Measurements from ENCODE around the gene PDE4DIP.
"Not testable (repeated sequence)": the region's sequence is repeated elsewhere in the genome, so short reads cannot be mapped to it uniquely, and the experiment has no call there.

The PDE4DIP gene

DNA sequence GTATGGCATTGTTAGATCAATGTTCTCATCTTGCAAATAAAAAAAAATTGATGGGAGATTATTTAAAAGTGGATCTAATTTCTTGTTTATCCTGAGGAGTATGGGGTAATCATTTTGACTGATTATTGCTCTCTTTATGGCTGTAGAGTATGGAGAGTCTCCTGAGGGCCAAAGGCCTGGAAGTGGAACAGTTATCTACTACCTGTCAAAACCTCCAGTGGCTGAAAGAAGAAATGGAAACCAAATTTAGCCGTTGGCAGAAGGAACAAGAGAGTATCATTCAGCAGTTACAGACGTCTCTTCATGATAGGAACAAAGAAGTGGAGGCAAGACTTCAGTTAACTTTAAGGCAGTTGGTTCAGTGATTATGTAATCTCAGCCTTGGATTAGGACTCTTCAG lies 123.4 kb downstream of the PDE4DIP start:
- DNase-seq (ENCODE audit: extremely low read depth in 1 of 2, low read depth in 1 of 2) = not testable (repeated sequence)

DNA sequence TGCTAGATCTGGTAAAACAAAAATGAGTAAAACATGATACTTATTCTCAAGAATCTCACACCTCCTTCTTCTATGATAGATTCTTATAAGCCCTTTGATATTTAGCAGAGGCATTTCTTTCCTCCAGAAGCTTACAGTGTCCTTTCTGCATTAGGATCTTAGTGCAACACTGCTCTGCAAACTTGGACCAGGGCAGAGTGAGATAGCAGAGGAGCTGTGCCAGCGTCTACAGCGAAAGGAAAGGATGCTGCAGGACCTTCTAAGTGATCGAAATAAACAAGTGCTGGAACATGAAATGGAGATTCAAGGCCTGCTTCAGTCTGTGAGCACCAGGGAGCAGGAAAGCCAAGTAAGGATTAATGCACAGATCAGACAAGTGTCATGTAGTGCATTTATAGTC lies 124.5 kb downstream of the PDE4DIP start:
- DNase-seq (ENCODE audit: extremely low read depth in 1 of 2, low read depth in 1 of 2) = not testable (repeated sequence)

DNA sequence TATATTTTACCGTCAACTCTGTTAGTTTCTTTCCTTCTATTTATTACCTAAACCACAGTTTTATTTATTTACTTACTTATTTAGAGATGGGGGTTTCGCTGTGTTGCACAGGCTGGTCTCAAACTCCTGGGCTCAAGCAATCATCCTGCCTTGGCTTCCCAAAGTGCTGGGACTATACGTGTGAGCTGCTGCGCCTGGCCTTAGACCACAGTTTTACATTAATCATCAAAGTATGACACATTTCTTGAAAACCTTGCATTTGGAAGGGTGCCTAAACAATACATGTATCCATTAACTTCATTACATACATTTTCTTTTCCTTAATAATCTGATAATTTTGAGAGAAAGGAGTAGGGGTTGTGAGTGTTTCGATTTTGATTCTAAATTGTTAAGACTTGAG lies 124.9 kb downstream of the PDE4DIP start:
- DNase-seq (ENCODE audit: extremely low read depth in 1 of 2, low read depth in 1 of 2) = not testable (repeated sequence)

DNA sequence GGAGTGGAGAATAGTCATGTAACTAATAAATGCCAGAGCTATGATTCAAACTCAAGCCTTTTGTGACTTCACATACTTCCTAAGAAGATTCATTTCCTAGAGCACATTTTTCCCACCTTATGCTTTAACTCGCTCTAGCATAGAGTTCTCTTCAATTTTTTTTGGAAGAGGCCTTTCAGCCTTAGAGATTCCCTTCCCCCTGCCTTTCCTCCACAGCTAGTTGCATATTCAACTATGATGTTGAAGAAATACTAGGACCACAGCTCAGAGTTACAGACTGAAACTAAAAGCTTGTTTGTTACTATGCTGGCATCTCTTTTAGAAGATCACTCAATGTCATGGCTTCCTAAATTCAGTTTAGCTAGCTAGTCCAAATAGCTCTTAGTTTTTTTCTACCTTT lies 131.2 kb downstream of the PDE4DIP start:
- not testable (repeated sequence) for DNase-seq (ENCODE audit: extremely low read depth in 1 of 2, low read depth in 1 of 2)

DNA sequence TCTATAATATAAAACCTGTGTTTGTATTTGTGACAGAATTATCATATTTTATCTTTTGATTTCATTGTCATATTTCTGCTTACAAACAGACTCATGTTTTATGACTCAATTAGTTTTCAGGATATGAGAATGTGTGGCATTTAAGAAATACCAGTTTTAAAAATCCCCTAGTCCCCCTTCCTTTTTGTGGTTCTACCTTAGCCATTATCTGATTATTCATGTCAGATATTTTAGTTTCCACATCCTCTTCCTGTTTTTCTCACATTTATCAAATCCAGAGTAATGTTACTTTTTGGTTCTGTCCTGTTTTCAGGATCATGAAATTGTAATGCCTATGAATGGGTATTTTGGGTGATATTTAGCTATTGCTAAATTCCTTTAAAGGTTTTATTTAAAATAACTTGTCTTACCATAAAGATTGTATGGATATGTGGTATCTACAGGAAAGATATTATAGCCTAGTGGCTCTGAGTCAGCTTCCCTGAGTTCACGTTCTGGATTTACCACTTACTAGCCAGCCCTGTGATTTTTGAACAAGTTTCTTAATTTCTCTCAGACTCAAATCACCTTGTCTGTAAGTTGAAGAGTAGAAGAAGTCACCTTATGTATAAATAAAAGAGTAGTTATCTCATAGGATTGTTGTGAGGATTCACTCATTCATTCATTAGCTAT lies 131.8 kb downstream of the PDE4DIP start:
- DNase-seq (ENCODE audit: extremely low read depth in 1 of 2, low read depth in 1 of 2) = not testable (repeated sequence)

DNA sequence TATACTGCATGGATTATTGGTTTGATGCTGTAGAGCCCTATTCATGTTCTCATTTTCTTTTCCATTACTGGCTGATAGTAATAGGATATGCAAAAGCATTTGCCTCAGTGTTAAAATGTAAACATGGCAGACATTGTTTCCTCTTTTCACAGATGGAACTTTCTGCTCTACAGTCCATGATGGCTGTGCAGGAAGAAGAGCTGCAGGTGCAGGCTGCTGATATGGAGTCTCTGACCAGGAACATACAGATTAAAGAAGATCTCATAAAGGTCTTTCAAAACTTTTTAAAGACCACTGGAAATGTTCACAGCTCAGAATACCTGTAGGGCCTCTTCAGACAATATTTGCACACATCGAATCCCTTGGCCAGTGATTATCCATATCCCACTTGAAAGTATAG lies 133.6 kb downstream of the PDE4DIP start:
- DNase-seq (ENCODE audit: extremely low read depth in 1 of 2, low read depth in 1 of 2) = not testable (repeated sequence)

DNA sequence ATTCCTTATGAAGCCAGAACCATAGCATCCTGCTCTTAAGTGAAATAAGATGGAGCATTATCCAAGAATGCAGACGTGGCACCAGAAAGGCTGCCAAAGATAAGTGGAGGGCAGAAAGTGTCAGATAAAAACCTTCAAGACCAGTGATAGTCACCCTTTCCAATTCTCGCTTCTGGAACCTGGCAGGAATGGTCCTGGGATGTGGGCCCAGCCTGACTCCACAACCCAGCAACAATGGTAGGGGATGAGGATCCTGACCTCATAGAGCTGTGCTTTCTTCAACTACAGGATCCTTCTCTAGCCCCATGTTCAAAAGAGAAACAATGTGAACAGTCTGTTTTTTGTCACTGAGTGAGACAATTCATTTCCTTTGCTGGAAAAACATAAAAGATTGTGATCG lies 145.2 kb downstream of the PDE4DIP start:
- DNase-seq (ENCODE audit: extremely low read depth in 1 of 2, low read depth in 1 of 2) = not testable (repeated sequence)

DNA sequence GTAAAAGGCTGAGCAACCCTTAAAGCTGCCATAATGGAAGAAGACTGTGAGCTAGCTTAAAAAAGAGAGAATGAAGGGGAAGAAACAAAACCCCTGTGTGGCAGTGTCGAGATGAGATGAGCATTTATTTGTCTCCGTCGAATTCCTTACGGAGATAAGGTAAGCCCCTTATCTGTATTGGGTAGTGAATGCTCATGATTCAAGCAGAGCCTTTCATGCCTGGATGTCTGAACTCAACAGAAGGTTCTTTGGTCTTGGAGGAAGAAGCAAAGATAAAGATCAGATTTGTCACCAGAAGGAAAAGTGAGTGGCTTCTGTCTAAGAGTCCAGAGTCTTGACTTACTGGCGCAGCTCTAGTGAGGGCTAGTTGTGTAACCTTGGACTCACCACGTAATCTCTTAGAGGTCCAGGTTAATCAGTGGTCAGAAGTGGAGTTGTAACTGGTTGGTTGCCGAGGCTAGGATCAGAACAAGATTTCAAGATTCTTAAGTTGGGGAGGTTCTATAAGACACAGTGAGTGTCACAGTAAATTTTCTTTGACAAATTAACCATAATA lies 146.1 kb downstream of the PDE4DIP start:
- not testable (repeated sequence) for DNase-seq (ENCODE audit: extremely low read depth in 1 of 2, low read depth in 1 of 2)

DNA sequence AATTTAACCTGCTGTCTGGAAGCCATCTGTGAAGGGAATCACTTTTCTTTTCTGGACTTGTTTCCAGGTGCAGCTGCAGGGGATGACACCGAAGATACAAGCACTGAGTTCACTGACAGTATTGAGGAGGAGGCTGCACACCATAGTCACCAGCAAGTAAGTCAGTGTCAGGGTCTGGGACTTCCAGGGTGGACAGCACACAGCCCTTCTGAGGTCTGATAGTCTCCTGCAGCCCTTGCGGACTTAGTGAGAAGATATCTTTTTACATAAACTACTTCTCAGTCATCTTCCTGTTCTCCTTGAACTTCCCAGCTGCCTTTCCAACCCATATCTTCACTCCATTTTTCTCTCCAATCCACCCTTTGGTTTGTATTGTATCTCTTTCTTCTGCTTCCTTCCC lies 147.6 kb downstream of the PDE4DIP start:
- DNase-seq (ENCODE audit: extremely low read depth in 1 of 2, low read depth in 1 of 2) = not testable (repeated sequence)

DNA sequence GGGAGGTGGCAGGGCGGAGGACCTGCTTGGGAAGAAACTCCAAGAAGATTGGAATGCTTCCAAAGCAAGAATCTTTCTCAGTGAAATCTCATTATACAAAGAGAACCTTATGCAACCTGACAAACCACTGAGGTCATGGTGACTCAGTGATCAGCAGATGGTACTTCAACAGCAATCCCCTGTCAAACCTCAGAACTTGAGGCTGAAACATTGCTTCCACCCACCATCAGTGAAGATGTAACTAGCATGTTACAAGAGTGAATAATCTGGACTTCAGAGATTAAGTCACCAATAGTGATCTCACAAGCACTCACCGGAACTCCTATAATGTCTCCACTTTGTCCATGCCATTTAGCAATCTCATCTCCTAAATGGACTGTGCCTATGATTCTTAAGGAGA lies 148.1 kb downstream of the PDE4DIP start:
- not testable (repeated sequence) for DNase-seq (ENCODE audit: extremely low read depth in 1 of 2, low read depth in 1 of 2)

DNA sequence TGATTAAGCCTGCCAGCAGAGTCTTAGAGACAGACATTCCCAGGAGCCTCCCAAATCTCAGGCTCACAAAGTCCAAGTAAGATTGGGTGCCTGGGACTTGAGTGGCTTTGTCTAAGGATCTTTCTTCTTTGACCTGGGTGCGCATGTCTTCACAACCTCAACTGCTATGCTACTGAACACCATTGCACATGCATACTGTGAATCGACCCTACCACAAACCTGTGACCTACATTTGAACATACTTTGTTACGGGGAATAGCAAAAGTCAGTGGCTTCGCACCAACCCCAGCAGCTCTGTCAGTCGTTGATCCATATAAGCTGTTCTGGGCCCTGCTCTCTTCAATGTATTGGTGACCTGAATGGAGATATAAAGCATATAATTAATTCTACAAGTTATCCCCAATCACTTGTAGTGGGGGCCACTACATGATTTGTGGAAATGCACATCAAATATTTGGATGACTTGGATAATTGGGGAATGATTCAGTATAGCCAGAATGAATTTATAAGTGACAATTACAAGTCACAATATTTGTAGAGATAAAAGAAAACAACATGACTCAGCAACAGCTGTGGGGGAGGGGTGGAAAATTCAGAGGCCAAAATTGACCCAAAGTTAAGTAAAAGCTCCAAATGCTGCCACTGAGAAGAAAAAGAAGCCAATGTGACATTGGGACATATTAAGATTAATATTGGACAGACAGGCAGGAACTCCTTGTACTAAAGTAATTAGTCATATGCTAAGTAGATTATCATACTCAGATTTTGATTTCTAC lies 152.4 kb downstream of the PDE4DIP start:
- DNase-seq (ENCODE audit: extremely low read depth in 1 of 2, low read depth in 1 of 2) = not testable (repeated sequence)

DNA sequence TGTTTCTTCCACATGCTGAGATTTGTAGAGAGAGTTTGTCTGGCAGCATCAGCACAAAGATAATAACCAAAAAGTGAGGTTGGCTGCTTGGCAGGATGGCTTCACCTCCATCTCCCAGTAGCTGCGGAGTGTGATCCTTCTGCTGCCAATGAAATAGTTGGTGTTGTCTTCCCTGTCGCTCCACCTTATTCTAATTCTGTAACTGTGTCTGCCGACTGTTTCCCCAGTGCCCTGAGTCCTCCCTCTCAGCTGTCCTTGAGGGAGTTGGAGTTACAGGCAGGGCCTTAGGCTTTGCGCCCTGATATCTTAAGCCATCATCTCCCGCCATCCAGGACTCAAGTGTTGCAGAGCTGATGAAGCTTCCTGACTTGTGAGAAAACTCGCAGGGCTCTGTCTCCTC lies 153.2 kb downstream of the PDE4DIP start:
- DNase-seq (ENCODE audit: extremely low read depth in 1 of 2, low read depth in 1 of 2) = not testable (repeated sequence)

DNA sequence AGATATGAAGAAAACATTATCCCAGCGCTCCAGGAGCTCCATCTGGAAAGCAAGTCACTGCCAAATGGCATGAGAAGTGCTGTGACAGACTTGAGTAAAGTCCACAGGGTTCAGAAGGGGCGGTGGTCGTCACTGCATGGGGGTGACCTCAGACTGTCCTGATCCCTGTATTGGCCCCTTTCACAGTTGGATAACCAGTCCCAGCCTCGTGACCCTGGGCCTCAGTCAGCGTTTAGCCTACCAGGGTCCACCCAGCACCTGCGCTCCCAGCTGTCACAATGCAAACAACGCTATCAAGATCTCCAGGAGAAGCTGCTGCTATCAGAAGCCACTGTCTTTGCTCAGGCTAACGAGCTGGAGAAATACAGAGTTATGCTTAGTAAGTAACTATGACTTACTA lies 158.4 kb downstream of the PDE4DIP start:
- DNase-seq (ENCODE audit: extremely low read depth in 1 of 2, low read depth in 1 of 2) = not testable (repeated sequence)

DNA sequence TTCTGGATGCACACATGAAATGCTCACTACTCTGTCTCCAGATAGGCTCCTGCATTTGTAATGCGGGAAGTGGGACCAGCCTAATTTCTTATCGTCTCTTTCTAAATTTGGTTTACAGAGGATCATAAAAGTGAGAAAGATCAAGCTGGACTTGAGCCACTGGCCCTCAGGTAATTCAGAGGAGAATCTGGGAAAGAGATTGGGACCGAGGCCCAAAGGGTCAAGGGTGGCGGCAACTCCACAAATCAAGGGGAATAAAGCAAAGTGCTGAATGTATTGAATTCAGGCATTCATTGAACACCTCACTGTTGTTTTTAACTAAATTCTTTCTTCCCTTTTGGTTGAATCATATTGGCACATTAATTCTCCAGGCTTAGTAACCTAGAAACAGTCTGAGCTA lies 164.1 kb downstream of the PDE4DIP start:
- not testable (repeated sequence) for DNase-seq (ENCODE audit: extremely low read depth in 1 of 2, low read depth in 1 of 2)

DNA sequence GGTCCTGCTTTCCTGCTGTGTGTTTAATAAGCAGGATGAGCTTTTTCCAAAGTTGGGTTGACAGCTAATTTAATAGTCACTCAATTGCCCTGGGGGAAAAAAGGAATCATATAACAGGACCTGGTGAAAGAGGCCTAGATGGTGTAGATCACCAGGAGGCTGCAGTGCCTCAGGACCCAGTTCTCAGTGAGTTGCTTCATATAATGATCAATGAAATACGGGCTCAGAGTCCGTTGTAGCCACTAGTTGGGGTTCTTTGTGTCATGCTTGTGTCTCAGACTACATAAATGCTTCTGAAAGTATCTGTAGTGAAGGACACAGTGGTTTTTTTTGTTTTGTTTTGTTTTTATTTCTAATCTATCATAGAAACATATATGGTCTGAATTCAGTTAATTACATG lies 164.5 kb downstream of the PDE4DIP start:
- not testable (repeated sequence) for DNase-seq (ENCODE audit: extremely low read depth in 1 of 2, low read depth in 1 of 2)

DNA sequence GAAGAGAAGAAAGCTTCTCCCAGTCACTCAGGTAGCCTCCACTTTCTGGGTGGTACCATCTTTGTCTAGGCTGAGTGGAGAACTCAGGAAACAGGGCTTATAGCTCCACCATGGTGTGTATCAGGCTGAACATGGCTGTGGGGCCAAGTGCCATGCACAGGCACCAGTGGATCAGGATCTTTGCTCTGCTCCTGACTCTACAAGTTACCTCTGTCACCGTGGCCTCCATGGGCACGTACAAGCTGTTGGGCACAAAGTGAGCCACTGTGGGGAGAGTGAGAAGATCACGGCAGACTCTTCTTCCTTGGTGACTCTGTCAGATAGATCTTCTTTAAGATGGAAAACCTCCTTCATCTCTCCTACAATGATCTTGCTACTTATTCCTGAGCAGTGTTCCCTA lies 165.5 kb downstream of the PDE4DIP start:
- not testable (repeated sequence) for DNase-seq (ENCODE audit: extremely low read depth in 1 of 2, low read depth in 1 of 2)

DNA sequence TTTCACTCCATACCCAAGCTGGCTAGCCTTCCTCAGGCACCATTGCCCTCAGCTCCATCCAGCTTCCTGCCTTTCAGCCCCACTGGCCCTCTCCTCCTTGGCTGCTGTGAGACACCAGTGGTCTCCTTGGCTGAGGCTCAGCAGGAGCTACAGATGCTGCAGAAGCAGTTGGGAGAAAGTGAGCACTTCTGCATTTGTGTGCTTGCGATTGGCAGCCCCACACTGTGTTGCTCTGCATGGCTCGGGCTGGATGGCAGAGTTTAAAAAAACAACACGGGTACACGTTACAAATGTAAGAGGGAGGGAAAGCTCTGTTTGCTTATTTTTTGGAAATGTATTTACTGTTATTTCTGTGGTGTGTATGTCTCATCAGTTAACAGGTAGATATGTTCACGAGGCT lies 168.4 kb downstream of the PDE4DIP start:
- not testable (repeated sequence) for DNase-seq (ENCODE audit: extremely low read depth in 1 of 2, low read depth in 1 of 2)

DNA sequence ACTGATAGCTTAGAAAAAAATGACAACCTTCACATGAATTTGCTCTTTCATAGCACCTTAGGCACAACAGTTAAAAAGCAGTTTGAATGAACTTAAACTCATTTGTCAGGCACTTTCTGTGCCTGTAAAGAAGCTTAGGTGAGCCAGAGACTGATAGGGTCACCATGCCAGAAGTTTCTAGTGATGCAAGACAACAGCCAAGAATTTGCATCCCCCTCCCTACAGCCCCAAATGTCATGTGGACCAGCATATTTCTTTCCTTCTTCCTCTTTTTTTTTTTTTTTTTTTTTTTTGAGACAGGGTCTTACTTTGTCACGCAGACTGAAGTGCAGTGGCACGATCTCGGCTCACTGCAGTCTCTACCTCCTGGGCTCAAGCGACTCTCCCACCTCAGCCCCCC lies 169.3 kb downstream of the PDE4DIP start:
- DNase-seq (ENCODE audit: extremely low read depth in 1 of 2, low read depth in 1 of 2) = not testable (repeated sequence)

DNA sequence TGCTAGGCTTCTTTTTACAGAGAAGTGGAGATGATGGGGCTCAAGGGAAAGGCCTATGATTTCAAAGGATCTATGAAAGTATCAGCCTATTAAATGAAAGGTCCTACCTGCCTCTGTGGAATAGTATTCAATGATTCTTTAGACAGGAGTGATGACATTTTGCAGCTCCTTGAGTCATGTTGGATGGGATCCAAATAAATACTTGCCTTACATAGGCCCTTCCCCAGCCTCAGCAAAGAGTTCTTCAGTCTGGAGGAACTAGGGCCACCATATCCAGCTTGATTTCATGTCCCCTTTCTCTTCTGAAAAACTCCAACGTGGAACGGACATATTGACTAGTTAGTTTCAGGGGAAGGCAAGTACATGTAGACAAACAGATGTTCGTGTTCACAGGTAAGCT lies 171.3 kb downstream of the PDE4DIP start:
- DNase-seq (ENCODE audit: extremely low read depth in 1 of 2, low read depth in 1 of 2) = not testable (repeated sequence)

DNA sequence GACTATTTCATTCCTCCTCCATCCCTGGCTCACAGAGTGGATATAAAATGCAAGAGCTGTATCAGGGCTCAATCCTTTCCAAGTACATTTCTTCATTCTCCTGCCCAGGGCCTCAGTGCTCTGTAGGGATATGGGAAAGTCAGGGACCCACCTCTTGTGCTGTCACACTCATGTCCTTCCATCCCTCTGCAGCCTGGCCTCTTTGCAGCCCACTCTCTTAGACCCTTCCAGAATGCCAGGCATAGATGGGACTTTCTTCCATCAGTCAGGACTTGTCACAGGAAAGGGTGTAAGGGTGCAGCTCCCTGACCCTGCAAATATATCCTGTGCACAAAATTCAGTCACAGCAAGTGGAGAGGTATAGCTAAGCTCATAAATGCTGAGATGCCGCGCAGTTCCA lies 172.4 kb downstream of the PDE4DIP start:
- DNase-seq (ENCODE audit: extremely low read depth in 1 of 2, low read depth in 1 of 2) = not testable (repeated sequence)

DNA sequence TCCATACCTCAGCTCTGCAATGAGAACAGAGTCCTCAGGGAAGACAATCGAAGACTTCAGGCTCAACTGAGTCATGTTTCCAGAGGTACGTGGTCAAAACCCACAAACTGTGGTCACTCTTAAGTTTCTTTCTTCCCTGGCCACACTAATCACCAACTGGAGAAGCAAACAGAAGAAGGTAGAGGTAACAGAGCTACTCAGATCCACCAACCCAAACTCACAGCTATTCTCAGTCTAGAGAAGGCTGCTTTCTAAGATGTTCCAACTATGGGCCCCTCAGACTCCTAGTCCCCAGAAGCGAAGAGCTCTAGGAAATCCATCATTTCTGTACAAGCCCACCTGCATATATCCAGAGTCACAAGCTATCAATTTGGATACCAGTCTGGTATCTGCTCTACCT lies 174.3 kb downstream of the PDE4DIP start:
- DNase-seq (ENCODE audit: extremely low read depth in 1 of 2, low read depth in 1 of 2) = not testable (repeated sequence)

DNA sequence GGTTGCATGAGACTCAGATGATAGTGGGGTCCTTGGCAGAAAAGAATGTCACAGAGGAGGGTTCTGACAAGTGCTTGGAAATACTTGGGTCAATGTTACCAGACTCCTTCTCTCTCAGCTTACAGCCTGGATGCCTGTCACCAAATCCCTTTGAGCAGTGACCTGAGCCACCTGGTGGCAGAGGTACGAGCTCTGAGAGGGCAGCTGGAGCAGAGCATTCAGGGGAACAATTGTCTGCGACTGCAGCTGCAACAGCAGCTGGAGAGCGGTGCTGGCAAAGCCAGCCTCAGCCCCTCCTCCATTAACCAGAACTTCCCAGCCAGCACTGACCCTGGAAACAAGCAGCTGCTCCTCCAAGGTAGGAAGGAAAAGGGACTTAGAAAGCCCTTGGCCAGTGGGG lies 180.1 kb downstream of the PDE4DIP start:
- not testable (repeated sequence) for DNase-seq (ENCODE audit: extremely low read depth in 1 of 2, low read depth in 1 of 2)

Measured in stimulated activated CD8-positive, alpha-beta memory T cell treated with anti-CD3 and anti-CD28 coated beads, Interleukin-7, amount 100 ng/mL, for 48 hours (primary cell).